WTC11 (cell line): ENCODE results near the gene LRMDA. TPM values are rescaled to one million over a fixed set of nuclear protein-coding genes. Genes with fewer than 3 reads are reported as not detected.

ENCODE experiments used
- ATAC-seq: fragments of 200-7000 bp; cut with Tn5 transposase; 2 replicates; pipeline ENCODE4 v1.10.0; 2021; ENCODE audit warnings: mild to moderate bottlenecking, moderate library complexity
- CTCF ChIA-PET: fragments of 300-600 bp; sonication (Branson Sonifier 250); formaldehyde crosslinking; loops from one replicate; lab custom pipeline; 2021; ENCODE audit warnings: antibody characterized with exemption; lab: Charles Lee
- POLR2A ChIA-PET: fragments of 350-600 bp; sonication (Branson Sonifier 250); formaldehyde crosslinking; loops from one replicate; lab custom pipeline; 2021; ENCODE audit warnings: antibody characterized with exemption; lab: Charles Lee
- DNase-seq: peaks from one replicate; pipeline ENCODE4 v3.0.0; 2021; ENCODE audit warnings: low spot score
- H3K27ac Mint-ChIP-seq: 2 replicates; pipeline ENCODE4 v1.8.0; 2021; ENCODE audit warnings: mixed read lengths
- H3K27me3 Mint-ChIP-seq: 2 replicates; pipeline ENCODE4 v1.8.0; 2021; ENCODE audit warnings: low read depth, mild to moderate bottlenecking, moderate library complexity, mixed read lengths
- H3K36me3 Mint-ChIP-seq: 2 replicates; pipeline ENCODE4 v1.8.0; 2021; ENCODE audit warnings: mixed read lengths
- H3K4me1 Mint-ChIP-seq: 2 replicates; pipeline ENCODE4 v1.8.0; 2022; ENCODE audit warnings: mixed read lengths
- H3K4me3 Mint-ChIP-seq: 2 replicates; pipeline ENCODE4 v1.8.0; 2021; ENCODE audit warnings: mild to moderate bottlenecking, moderate library complexity, mixed read lengths
- H3K9me3 Mint-ChIP-seq: 2 replicates; pipeline ENCODE4 v1.8.0; 2021; ENCODE audit warnings: mixed read lengths
- ETV6 ChIP-seq: sonication (generic); formaldehyde crosslinking; IDR thresholded peaks from 2 replicates; pipeline ENCODE4 v1.8.1; 2022; ENCODE audit warnings: mild to moderate bottlenecking, missing genetic modification reagents
- FOXJ3 ChIP-seq: sonication (generic); formaldehyde crosslinking; IDR thresholded peaks from 2 replicates; pipeline ENCODE4 v1.9.0; 2021; ENCODE audit warnings: missing genetic modification reagents, mild to moderate bottlenecking, borderline replicate concordance
- FOXK1 ChIP-seq: sonication (generic); formaldehyde crosslinking; IDR thresholded peaks from 2 replicates; pipeline ENCODE4 v1.8.0; 2022; ENCODE audit warnings: mild to moderate bottlenecking, moderate library complexity, missing genetic modification reagents
- FOXP1 ChIP-seq: sonication (generic); formaldehyde crosslinking; IDR thresholded peaks from 2 replicates; pipeline ENCODE4 v1.8.0; 2022; ENCODE audit warnings: missing genetic modification reagents, mild to moderate bottlenecking, moderate library complexity, borderline replicate concordance
- IRF2 ChIP-seq: sonication (generic); formaldehyde crosslinking; IDR thresholded peaks from 2 replicates; pipeline ENCODE4 v1.8.0; 2022; ENCODE audit warnings: low read depth, missing genetic modification reagents, borderline replicate concordance
- NR1H2 ChIP-seq: sonication (generic); formaldehyde crosslinking; IDR thresholded peaks from 2 replicates; pipeline ENCODE4 v1.9.0; 2021; ENCODE audit warnings: mild to moderate bottlenecking, moderate library complexity, missing genetic modification reagents
- RORB ChIP-seq: fragments of 250-450 bp; sonication (Bioruptor Pico); IDR thresholded peaks from 2 replicates; pipeline ENCODE4 v1.9.0; 2021; ENCODE audit warnings: mild to moderate bottlenecking
- SP1 ChIP-seq: sonication (generic); formaldehyde crosslinking; conservative IDR thresholded peaks from 2 replicates; pipeline ENCODE4 v1.8.1; 2022; ENCODE audit warnings: missing genetic modification reagents
- TCF7 ChIP-seq: sonication (generic); formaldehyde crosslinking; IDR thresholded peaks from 2 replicates; pipeline ENCODE4 v1.8.0; 2022; ENCODE audit warnings: mild to moderate bottlenecking, low read depth, missing genetic modification reagents, moderate library complexity
- ZNF219 ChIP-seq: sonication (generic); formaldehyde crosslinking; IDR thresholded peaks from 2 replicates; pipeline ENCODE4 v1.8.0; 2023; ENCODE audit warnings: missing genetic modification reagents, mild to moderate bottlenecking, borderline replicate concordance
- ZNF232 ChIP-seq: sonication (generic); formaldehyde crosslinking; IDR thresholded peaks from 2 replicates; pipeline ENCODE4 v1.8.0; 2022; ENCODE audit warnings: mild to moderate bottlenecking, missing genetic modification reagents
- ZNF416 ChIP-seq: fragments of 250-450 bp; sonication (Bioruptor Pico); IDR thresholded peaks from 2 replicates; pipeline ENCODE4 v1.9.0; 2021; ENCODE audit warnings: mild to moderate bottlenecking, inconsistent platforms
- total RNA-seq: library from RNA; stranded (reverse); gene quantifications from 3 replicates; pipeline ENCODE4 v1.2.3, GENCODE V29; 2021
- TF ChIP-seq, protein P1 (sequence below): sonication (generic); formaldehyde crosslinking; IDR thresholded peaks from 2 replicates; pipeline ENCODE4 v1.8.1; 2022; ENCODE audit warnings: mild to moderate bottlenecking, moderate library complexity, missing genetic modification reagents
- TF ChIP-seq, protein P2 (sequence below): sonication (generic); formaldehyde crosslinking; IDR thresholded peaks from 2 replicates; pipeline ENCODE4 v1.8.0; 2023; ENCODE audit warnings: missing genetic modification reagents, mild to moderate bottlenecking, borderline replicate concordance
- TF ChIP-seq, protein P3 (sequence below): fragments of 250-450 bp; sonication (Bioruptor Pico); conservative IDR thresholded peaks from 2 replicates; pipeline ENCODE4 v1.9.0; 2021; ENCODE audit warnings: mild to moderate bottlenecking
- TF ChIP-seq, protein P4 (sequence below): fragments of 250-450 bp; sonication (Bioruptor Pico); IDR thresholded peaks from 2 replicates; pipeline ENCODE4 v1.9.0; 2021; ENCODE audit warnings: mild to moderate bottlenecking
- TF ChIP-seq, protein P5 (sequence below): sonication (generic); formaldehyde crosslinking; IDR thresholded peaks from 2 replicates; pipeline ENCODE4 v1.8.1; 2022; ENCODE audit warnings: low read depth, mild to moderate bottlenecking, moderate library complexity, missing genetic modification reagents, borderline replicate concordance
- TF ChIP-seq, protein P6 (sequence below): sonication (generic); formaldehyde crosslinking; IDR thresholded peaks from 2 replicates; pipeline ENCODE4 v1.8.1; 2022; ENCODE audit warnings: missing genetic modification reagents, borderline replicate concordance
- TF ChIP-seq, protein P7 (sequence below): sonication (generic); formaldehyde crosslinking; IDR thresholded peaks from 2 replicates; pipeline ENCODE4 v1.8.1; 2023; ENCODE audit warnings: mild to moderate bottlenecking, missing genetic modification reagents

LRMDA gene
- total RNA-seq, 1 experiment from 2014 or later = 0.92 TPM

DNA sequence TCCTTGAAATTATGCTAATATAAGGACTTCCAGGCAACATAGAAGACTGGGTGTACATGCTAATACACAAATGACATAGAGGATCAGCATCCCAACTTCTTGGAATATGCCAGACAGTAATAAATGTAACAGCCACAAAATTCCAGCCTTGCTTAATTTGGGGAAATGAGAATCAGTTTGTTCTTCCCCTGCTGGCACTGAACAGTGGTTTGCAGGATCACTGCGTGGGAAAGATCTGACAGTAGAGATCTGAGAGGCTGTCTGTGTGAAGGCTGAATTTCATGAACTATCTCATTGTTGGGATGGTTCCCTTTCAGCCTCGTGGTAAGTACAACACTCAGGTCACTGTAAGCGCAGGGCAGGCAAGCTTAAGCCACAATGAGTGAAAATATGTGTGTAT lies 1078.0 kb downstream of the LRMDA start (continued):
- TF ChIP-seq, protein P1, sequence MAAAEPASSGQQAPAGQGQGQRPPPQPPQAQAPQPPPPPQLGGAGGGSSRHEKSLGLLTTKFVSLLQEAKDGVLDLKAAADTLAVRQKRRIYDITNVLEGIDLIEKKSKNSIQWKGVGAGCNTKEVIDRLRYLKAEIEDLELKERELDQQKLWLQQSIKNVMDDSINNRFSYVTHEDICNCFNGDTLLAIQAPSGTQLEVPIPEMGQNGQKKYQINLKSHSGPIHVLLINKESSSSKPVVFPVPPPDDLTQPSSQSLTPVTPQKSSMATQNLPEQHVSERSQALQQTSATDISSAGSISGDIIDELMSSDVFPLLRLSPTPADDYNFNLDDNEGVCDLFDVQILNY (CRISPR knock-in tag) = no peak
- no peak for TF ChIP-seq ZNF416 (CRISPR knock-in tag)
- no peak for TF ChIP-seq TCF7 (CRISPR knock-in tag)
- TF ChIP-seq, protein P2, sequence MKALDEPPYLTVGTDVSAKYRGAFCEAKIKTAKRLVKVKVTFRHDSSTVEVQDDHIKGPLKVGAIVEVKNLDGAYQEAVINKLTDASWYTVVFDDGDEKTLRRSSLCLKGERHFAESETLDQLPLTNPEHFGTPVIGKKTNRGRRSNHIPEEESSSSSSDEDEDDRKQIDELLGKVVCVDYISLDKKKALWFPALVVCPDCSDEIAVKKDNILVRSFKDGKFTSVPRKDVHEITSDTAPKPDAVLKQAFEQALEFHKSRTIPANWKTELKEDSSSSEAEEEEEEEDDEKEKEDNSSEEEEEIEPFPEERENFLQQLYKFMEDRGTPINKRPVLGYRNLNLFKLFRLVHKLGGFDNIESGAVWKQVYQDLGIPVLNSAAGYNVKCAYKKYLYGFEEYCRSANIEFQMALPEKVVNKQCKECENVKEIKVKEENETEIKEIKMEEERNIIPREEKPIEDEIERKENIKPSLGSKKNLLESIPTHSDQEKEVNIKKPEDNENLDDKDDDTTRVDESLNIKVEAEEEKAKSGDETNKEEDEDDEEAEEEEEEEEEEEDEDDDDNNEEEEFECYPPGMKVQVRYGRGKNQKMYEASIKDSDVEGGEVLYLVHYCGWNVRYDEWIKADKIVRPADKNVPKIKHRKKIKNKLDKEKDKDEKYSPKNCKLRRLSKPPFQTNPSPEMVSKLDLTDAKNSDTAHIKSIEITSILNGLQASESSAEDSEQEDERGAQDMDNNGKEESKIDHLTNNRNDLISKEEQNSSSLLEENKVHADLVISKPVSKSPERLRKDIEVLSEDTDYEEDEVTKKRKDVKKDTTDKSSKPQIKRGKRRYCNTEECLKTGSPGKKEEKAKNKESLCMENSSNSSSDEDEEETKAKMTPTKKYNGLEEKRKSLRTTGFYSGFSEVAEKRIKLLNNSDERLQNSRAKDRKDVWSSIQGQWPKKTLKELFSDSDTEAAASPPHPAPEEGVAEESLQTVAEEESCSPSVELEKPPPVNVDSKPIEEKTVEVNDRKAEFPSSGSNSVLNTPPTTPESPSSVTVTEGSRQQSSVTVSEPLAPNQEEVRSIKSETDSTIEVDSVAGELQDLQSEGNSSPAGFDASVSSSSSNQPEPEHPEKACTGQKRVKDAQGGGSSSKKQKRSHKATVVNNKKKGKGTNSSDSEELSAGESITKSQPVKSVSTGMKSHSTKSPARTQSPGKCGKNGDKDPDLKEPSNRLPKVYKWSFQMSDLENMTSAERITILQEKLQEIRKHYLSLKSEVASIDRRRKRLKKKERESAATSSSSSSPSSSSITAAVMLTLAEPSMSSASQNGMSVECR = no peak
- TF ChIP-seq, protein P3, sequence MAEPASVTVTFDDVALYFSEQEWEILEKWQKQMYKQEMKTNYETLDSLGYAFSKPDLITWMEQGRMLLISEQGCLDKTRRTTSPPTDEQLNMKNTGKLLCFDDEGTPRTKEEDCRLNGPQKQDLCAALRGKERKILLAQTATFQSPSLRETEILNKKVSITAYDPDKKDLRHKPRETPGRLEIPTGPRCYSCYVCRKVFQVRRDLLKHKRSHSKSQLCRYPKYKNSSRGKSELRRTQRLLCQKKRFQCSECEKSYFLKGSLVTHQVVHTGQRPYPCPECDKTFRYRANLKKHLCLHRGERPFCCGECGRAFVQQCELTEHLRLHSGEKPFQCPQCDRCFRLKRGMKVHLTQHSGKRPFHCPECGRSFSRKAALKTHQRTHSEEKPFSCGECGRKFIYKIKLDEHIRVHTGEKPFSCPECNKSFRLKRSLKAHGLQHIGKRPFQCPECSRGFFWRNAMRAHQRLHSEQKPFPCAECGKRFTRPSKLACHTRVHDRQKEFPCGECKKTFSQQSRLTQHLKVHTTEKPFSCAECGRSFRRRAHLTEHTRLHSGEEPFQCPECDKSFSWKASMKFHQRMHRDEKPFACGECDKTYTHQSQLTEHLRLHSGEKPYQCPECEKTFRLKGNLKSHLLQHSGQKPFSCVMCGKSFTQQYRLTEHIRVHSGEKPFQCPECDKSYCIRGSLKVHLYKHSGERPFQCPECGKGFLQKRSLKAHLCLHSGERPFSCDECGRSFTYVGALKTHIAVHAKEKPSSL (CRISPR knock-in tag) = no peak
- TF ChIP-seq FOXJ3 (CRISPR knock-in tag) = no peak
- TF ChIP-seq, all 79 proteins: peak for 0

DNA sequence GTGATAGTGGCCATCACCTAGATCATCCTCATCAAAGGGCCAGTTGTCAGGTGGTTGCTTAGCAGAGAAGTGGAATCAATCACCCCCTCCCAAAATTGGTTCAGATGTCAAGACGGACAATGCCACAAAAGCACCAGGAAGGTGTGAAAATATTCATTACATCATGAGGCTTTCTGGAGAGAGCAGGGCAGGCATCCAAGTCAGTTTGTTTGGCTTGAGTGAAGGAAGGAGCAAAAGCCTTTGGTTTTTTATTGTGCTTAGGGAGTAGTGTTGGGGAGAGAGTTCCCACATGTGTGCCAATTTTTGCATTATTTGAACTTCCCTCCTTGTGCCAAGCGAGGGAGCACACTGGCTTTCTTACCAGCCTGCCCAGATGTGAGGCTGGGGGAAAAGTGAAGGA lies 1082.9 kb downstream of the LRMDA start:
- Mint-ChIP-seq H3K4me1 (no peaks in the 10 kb centered on the region), H3K9me3 (no peaks in the 10 kb centered on the region), H3K36me3 (no peaks in the 10 kb centered on the region), H3K27me3 (no peaks in the 10 kb centered on the region; the same call in 1 of the 2 replicates), H3K4me3 (no peak overlapping the region), H3K27ac (no peak overlapping the region)
- CTCF ChIA-PET = no interaction called here
- ATAC-seq = no peak
- DNase-seq = no peak
- TF ChIP-seq FOXP1 (CRISPR knock-in tag) (no peak), IRF2 (CRISPR knock-in tag) (no peak), FOXK1 (CRISPR knock-in tag) (no peak), ETV6 (CRISPR knock-in tag) (no peak), NR1H2 (CRISPR knock-in tag) (no peak), ZNF219 (CRISPR knock-in tag) (no peak), SP1 (CRISPR knock-in tag) (no peak), RORB (CRISPR knock-in tag) (no peak), ZNF232 (CRISPR knock-in tag) (no peak)
- TF ChIP-seq, protein P3 (CRISPR knock-in tag) = no peak
- TF ChIP-seq, protein P4, sequence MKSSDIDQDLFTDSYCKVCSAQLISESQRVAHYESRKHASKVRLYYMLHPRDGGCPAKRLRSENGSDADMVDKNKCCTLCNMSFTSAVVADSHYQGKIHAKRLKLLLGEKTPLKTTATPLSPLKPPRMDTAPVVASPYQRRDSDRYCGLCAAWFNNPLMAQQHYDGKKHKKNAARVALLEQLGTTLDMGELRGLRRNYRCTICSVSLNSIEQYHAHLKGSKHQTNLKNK (CRISPR knock-in tag) = no peak
- TF ChIP-seq, protein P5, sequence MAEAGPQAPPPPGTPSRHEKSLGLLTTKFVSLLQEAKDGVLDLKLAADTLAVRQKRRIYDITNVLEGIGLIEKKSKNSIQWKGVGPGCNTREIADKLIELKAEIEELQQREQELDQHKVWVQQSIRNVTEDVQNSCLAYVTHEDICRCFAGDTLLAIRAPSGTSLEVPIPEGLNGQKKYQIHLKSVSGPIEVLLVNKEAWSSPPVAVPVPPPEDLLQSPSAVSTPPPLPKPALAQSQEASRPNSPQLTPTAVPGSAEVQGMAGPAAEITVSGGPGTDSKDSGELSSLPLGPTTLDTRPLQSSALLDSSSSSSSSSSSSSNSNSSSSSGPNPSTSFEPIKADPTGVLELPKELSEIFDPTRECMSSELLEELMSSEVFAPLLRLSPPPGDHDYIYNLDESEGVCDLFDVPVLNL = no peak
- TF ChIP-seq, protein P6, sequence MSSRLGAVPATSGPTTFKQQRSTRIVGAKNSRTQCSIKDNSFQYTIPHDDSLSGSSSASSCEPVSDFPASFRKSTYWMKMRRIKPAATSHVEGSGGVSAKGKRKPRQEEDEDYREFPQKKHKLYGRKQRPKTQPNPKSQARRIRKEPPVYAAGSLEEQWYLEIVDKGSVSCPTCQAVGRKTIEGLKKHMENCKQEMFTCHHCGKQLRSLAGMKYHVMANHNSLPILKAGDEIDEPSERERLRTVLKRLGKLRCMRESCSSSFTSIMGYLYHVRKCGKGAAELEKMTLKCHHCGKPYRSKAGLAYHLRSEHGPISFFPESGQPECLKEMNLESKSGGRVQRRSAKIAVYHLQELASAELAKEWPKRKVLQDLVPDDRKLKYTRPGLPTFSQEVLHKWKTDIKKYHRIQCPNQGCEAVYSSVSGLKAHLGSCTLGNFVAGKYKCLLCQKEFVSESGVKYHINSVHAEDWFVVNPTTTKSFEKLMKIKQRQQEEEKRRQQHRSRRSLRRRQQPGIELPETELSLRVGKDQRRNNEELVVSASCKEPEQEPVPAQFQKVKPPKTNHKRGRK (CRISPR knock-in tag) = no peak
- TF ChIP-seq, protein P7, sequence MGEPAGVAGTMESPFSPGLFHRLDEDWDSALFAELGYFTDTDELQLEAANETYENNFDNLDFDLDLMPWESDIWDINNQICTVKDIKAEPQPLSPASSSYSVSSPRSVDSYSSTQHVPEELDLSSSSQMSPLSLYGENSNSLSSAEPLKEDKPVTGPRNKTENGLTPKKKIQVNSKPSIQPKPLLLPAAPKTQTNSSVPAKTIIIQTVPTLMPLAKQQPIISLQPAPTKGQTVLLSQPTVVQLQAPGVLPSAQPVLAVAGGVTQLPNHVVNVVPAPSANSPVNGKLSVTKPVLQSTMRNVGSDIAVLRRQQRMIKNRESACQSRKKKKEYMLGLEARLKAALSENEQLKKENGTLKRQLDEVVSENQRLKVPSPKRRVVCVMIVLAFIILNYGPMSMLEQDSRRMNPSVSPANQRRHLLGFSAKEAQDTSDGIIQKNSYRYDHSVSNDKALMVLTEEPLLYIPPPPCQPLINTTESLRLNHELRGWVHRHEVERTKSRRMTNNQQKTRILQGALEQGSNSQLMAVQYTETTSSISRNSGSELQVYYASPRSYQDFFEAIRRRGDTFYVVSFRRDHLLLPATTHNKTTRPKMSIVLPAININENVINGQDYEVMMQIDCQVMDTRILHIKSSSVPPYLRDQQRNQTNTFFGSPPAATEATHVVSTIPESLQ (CRISPR knock-in tag) = no peak
- TF ChIP-seq, all 79 proteins: peak for 0
- POLR2A ChIA-PET = no interaction called here
